Endothelial cell of umbilical vein (primary cell): ENCODE results near the gene CDKN2D. TPM values are rescaled to one million over a fixed set of nuclear protein-coding genes. Genes with fewer than 3 reads are reported as not detected.
A peak's percentile ranks its signal among the peaks of the same experiment; 100 is the strongest.

ENCODE experiments used
- BruUV-seq: library from RNA; stranded (reverse); fragments of 400-500 nt; replicated peaks from 2 replicates; lab custom pipeline; 2021; lab: Mats Ljungman, UMichigan
- CTCF ChIA-PET: fragments of 300-600, 350-600 bp; sonication (Branson Sonifier 250); formaldehyde crosslinking; loops from one replicate; lab custom pipeline; 2021; ENCODE audit warnings: antibody characterized with exemption, inconsistent platforms; lab: Charles Lee
- POLR2A ChIA-PET: fragments of 300-600, 350-600 bp; sonication (Branson Sonifier 250); formaldehyde crosslinking; loops from one replicate; lab custom pipeline; 2021; ENCODE audit warnings: antibody characterized with exemption, inconsistent platforms; lab: Charles Lee
- DNase-seq: peaks from one replicate; pipeline ENCODE4 v3.0.0-alpha.2; 2011; ENCODE audit warnings: low read depth, low spot score
- FAIRE-seq: peaks from 2 replicates; lab custom pipeline; 2011; peaks lifted over from hg19 to GRCh38; lab: Jason Lieb, UNC
- H2AFZ ChIP-seq: 2 replicates; pipeline ENCODE4 v1.6.0; 2012; ENCODE audit warnings: low read depth, low read length, control low read depth, inconsistent platforms
- H3K27ac ChIP-seq: 2 replicates; pipeline ENCODE4 v1.5.1; 2011; ENCODE audit warnings: low read depth, mild to moderate bottlenecking, control low read depth, low read length, moderate library complexity; ENCODE audit not compliant: insufficient read depth
- H3K27me3 ChIP-seq, 2 experiments: 2 replicates each; pipeline versions ENCODE4 v1.6.0 to v1.6.1; 2011; ENCODE audit warnings: low read length in 2 of 2, mixed read lengths in 1 of 2; ENCODE audit not compliant: control insufficient read depth in 2 of 2, insufficient read depth in 2 of 2
- H3K36me3 ChIP-seq, 2 experiments: 2 replicates in 1 of 2; 3 replicates in 1 of 2; pipeline ENCODE4 v1.5.1; 2011; ENCODE audit warnings: low read length in 2 of 2, mild to moderate bottlenecking in 1 of 2, moderate library complexity in 1 of 2; ENCODE audit not compliant: control insufficient read depth in 2 of 2, insufficient read depth in 2 of 2; ENCODE audit errors: extremely low read depth in 1 of 2
- H3K4me1 ChIP-seq: 3 replicates; pipeline ENCODE4 v1.5.1; 2011; ENCODE audit warnings: mild to moderate bottlenecking, low read length; ENCODE audit not compliant: control insufficient read depth, insufficient read depth; ENCODE audit errors: extremely low read depth
- H3K4me2 ChIP-seq: 2 replicates; pipeline ENCODE4 v1.6.1; 2011; ENCODE audit warnings: low read length, control low read depth, mixed read lengths; ENCODE audit not compliant: insufficient read depth
- H3K4me3 ChIP-seq, 3 experiments: fragments of 200-600 bp in 1 of 3; sonication (generic), shearing (Covaris generic) in 1 of 3; replicated peaks in 1 of 3; 2 replicates each; pipeline ENCODE4 v1.5.1; 2011 to 2016; ENCODE audit warnings: control low read depth in 3 of 3, low read length in 3 of 3, mild to moderate bottlenecking in 2 of 3, inconsistent platforms in 1 of 3, low read depth in 1 of 3, moderate library complexity in 1 of 3; ENCODE audit not compliant: insufficient read depth in 1 of 3
- H3K79me2 ChIP-seq: 2 replicates; pipeline ENCODE4 v1.6.0; 2012; ENCODE audit warnings: low read length, inconsistent platforms; ENCODE audit not compliant: control insufficient read depth, insufficient read depth
- H3K9ac ChIP-seq: replicated peaks from 2 replicates; pipeline ENCODE3; 2011; ENCODE audit warnings: low read length, control low read depth; ENCODE audit not compliant: insufficient read depth; ENCODE audit errors: extremely low read depth
- H3K9me1 ChIP-seq: replicated peaks from 3 replicates; pipeline ENCODE4 v1.6.0; 2011; ENCODE audit warnings: mild to moderate bottlenecking, low read length; ENCODE audit not compliant: control insufficient read depth, insufficient read depth; ENCODE audit errors: extremely low read depth
- H3K9me3 ChIP-seq: replicated peaks from 2 replicates; pipeline ENCODE4 v1.5.1; 2012; ENCODE audit warnings: low read length, inconsistent platforms; ENCODE audit not compliant: control insufficient read depth, insufficient read depth
- H4K20me1 ChIP-seq: replicated peaks from 2 replicates; pipeline ENCODE3; 2011; ENCODE audit warnings: mild to moderate bottlenecking, low read length; ENCODE audit not compliant: control insufficient read depth, insufficient read depth; ENCODE audit errors: extremely low read depth
- EZH2 ChIP-seq: IDR thresholded peaks from 2 replicates; pipeline ENCODE4 v1.6.1; 2012; ENCODE audit warnings: borderline replicate concordance, low read depth, mild to moderate bottlenecking, moderate library complexity, low read length, inconsistent platforms; ENCODE audit not compliant: severe bottlenecking
- FOS ChIP-seq: IDR thresholded peaks from 2 replicates; pipeline ENCODE4 v1.6.1; 2011; ENCODE audit warnings: mild to moderate bottlenecking, low read length, moderate library complexity, borderline replicate concordance; ENCODE audit not compliant: insufficient read depth
- GATA2 ChIP-seq: IDR thresholded peaks from 2 replicates; pipeline ENCODE4 v1.7.0; 2011; ENCODE audit warnings: low read depth, mild to moderate bottlenecking, moderate library complexity, mixed read lengths, low read length; ENCODE audit not compliant: insufficient read length, insufficient read depth
- JUN ChIP-seq: IDR thresholded peaks from 2 replicates; pipeline ENCODE4 v1.6.1; 2011; ENCODE audit warnings: borderline replicate concordance, low read depth; ENCODE audit not compliant: insufficient read length, insufficient read depth
- MYC ChIP-seq: IDR thresholded peaks from one replicate; pipeline ENCODE4 v1.6.1; 2011; ENCODE audit warnings: mild to moderate bottlenecking, low read depth, low read length
- POLR2A ChIP-seq: IDR thresholded peaks from 2 replicates; pipeline ENCODE4 v1.6.1; 2012; ENCODE audit warnings: low read depth, mild to moderate bottlenecking, control low read depth, low read length
- POLR2AphosphoS5 ChIP-seq: IDR thresholded peaks from 2 replicates; pipeline ENCODE4 v1.6.1; 2012; ENCODE audit warnings: low read depth, mild to moderate bottlenecking, control low read depth, low read length, moderate library complexity; ENCODE audit not compliant: insufficient read depth
- dilution Hi-C: fragments of 300-500 bp; cut with MboI; formaldehyde crosslinking; loops from one replicate; pipeline ENCODE4 v1.15.0; 2019; ENCODE audit warnings: low sequenced_read_pairs; ENCODE audit not compliant: extremely low pct_ligation_motif_present
- intact Hi-C: fragments of 100-400 bp; cut with micrococcal nuclease; formaldehyde crosslinking; loops from one replicate; pipeline ENCODE4 v1.10.0; 2022
- polyA plus RNA-seq, 4 experiments: library from polyadenylated mRNA; depleted of rRNA in 3 of 4; stranded (reverse) in 3 of 4; unstranded in 1 of 4; fragments of >200 nt; gene quantifications; 2 replicates each; pipeline versions ENCODE4 v1.2.1 to v1.2.3, GENCODE V29; 2011 to 2012; ENCODE audit warnings: missing spikeins in 1 of 4
- total RNA-seq: library from RNA; stranded (reverse); gene quantifications from 2 replicates; pipeline ENCODE4 v1.2.3, GENCODE V29; 2021
- TF ChIP-seq, protein P1 (sequence below): IDR thresholded peaks from 2 replicates; pipeline ENCODE4 v1.6.1; 2011; ENCODE audit not compliant: insufficient read depth, insufficient read length
- TF ChIP-seq, protein P2 (sequence below), 2 donors: IDR thresholded peaks; 1 replicate in 1 of 2; 2 replicates in 1 of 2; pipeline ENCODE4 v1.5.1; 2011; ENCODE audit warnings: low read length in 2 of 2, mild to moderate bottlenecking in 2 of 2, moderate library complexity in 2 of 2, control low read depth in 1 of 2, inconsistent platforms in 1 of 2, low read depth in 1 of 2; ENCODE audit not compliant: insufficient read depth in 1 of 2; ENCODE audit errors: extremely low read depth in 1 of 2

CDKN2D gene
- total and polyA plus RNA-seq, 2 donors (not counting 3 experiments of a cell fraction or from before 2014, with no cell fraction given): 5.9 to 9.8 TPM

DNA sequence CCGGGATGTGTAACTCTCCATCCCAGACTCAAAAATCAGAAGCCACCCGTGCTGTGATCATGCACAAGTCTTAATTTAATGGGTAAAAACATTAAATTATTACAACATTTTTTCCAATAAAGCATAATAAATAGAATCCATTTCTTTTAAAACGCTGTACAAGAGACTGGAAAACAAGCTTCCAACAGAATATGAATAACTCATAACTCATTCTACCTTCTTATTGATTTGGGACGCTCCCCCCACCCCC is 2.4 kb downstream of the CDKN2D start:
- no TSS peak for BruUV-seq
- Histone ChIP-seq H3K27ac (peak overlapping the region; percentile 47), H3K27me3 (no peaks in the 10 kb centered on the region), H3K36me3 (no peaks in the 10 kb centered on the region), H3K9ac (peak overlapping the region; percentile 26), H3K4me1 (peaks cover 27% of the 10 kb centered on the region), H2AFZ (no peak overlapping the region), H3K9me1 (no peaks in the 10 kb centered on the region), H4K20me1 (no peaks in the 10 kb centered on the region), H3K4me2 (peak overlapping the region; percentile 68), H3K4me3 (peak overlapping the region in 2 of 3 experiments; percentile 39 to 99), H3K79me2 (peaks cover 10% of the 10 kb centered on the region), H3K9me3 (no peaks in the 10 kb centered on the region)
- DNase-seq (no peak), FAIRE-seq (no peak)
- CTCF ChIA-PET: interaction anchor here (1.0 to 1.4 kb wide), 6 partner anchors 11 to 133 kb away, joined by 3 to 5 read pairs (median 4); no protein-coding TSS in a partner anchor
- no peak for TF ChIP-seq MYC
- TF ChIP-seq, protein P1, sequence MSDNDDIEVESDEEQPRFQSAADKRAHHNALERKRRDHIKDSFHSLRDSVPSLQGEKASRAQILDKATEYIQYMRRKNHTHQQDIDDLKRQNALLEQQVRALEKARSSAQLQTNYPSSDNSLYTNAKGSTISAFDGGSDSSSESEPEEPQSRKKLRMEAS: no peak
- TF ChIP-seq FOS: no peak
- TF ChIP-seq, protein P2, sequence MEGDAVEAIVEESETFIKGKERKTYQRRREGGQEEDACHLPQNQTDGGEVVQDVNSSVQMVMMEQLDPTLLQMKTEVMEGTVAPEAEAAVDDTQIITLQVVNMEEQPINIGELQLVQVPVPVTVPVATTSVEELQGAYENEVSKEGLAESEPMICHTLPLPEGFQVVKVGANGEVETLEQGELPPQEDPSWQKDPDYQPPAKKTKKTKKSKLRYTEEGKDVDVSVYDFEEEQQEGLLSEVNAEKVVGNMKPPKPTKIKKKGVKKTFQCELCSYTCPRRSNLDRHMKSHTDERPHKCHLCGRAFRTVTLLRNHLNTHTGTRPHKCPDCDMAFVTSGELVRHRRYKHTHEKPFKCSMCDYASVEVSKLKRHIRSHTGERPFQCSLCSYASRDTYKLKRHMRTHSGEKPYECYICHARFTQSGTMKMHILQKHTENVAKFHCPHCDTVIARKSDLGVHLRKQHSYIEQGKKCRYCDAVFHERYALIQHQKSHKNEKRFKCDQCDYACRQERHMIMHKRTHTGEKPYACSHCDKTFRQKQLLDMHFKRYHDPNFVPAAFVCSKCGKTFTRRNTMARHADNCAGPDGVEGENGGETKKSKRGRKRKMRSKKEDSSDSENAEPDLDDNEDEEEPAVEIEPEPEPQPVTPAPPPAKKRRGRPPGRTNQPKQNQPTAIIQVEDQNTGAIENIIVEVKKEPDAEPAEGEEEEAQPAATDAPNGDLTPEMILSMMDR (IDR thresholded peaks at IDR 0.05; ENCODE audit: extremely low read depth in 1 of 2, insufficient read depth in 1 of 2, low read depth in 1 of 2, low read length in 2 of 2): no peak
- no peak for TF ChIP-seq EZH2
- no peak for TF ChIP-seq POLR2A
- no peak for TF ChIP-seq JUN
- TF ChIP-seq GATA2: no peak
- TF ChIP-seq POLR2AphosphoS5: no peak
- dilution Hi-C loops (no loop called here), intact Hi-C loops (loop anchor here (1.0 to 5.0 kb wide), 2 partner anchors 64 to 149 kb away; no protein-coding TSS in a partner anchor)
- POLR2A ChIA-PET: no interaction called here
